ENCODE data around the gene PAX5.

DNA sequence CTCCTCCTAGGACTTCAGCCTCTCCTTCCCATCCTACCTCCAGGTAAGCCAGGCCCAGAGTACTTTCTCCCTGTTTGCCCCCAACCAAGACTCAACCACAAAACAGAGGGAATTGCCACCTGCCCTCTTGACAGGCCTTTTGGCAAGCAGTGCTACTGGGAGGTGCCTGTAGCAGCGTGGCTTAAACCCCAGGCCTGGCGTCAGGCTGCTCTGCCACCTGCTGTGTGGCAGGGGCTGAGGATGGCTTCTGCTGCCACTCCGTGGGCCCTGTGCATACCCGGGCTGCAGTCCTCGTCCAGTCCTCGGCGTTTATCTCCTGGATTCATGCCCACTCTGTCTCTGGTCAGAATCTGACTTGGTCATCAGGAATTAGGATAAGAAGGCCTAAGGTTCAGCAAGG lies 163.1 kb downstream of the PAX5 start:
- TF ChIP-seq, protein P1, sequence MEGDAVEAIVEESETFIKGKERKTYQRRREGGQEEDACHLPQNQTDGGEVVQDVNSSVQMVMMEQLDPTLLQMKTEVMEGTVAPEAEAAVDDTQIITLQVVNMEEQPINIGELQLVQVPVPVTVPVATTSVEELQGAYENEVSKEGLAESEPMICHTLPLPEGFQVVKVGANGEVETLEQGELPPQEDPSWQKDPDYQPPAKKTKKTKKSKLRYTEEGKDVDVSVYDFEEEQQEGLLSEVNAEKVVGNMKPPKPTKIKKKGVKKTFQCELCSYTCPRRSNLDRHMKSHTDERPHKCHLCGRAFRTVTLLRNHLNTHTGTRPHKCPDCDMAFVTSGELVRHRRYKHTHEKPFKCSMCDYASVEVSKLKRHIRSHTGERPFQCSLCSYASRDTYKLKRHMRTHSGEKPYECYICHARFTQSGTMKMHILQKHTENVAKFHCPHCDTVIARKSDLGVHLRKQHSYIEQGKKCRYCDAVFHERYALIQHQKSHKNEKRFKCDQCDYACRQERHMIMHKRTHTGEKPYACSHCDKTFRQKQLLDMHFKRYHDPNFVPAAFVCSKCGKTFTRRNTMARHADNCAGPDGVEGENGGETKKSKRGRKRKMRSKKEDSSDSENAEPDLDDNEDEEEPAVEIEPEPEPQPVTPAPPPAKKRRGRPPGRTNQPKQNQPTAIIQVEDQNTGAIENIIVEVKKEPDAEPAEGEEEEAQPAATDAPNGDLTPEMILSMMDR (IDR thresholded peaks at IDR 0.05; ENCODE audit: borderline replicate concordance, extremely low read depth, low read length, poor library complexity, severe bottlenecking), result no peak
- TF ChIP-seq EZH2 (IDR thresholded peaks at IDR 0.05; ENCODE audit: borderline replicate concordance, low read depth, low read length, severe bottlenecking), result no peak
